AG08396 (cell line): Measurements from ENCODE around the gene ISX.
"Not testable (repeated sequence)": the region's sequence is repeated elsewhere in the genome, so short reads cannot be mapped to it uniquely, and the experiment has no call there.

Source experiments
- DNase-seq: peaks from one replicate; pipeline ENCODE4 v3.0.0; 2012; ENCODE audit warnings: low spot score, mixed read lengths

ISX gene

DNA sequence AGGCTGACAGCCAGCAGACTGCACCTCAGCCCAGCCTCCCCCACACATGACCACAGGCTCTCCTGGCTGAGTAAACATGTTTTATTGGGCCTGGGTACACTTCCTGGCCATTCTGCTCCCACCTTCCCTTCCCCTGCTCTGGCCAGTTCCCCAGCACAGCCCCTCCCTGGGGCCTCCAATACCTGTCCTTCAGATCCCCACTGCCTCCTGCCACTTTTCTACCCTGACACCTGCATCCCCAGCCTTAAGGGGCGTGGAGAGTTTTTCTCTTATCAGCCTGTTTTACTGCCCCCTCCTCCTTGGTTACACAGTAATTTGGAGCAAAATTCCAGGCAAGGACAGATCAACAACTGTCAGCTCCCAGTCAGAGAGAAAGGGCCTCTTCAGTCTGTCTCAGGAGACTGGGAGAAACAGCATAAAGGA is at the start of gene ISX:
Gene ISX (plus strand): TSS at position 363 of the 423 bp plus-strand sequence. CDS start 930 bp downstream, outside the sequence.
- no peak for DNase-seq

- no peak for DNase-seq
Observed at GRCh38 chr22:35016909-35017308, 49.0 kb upstream of the ISX start.

- no peak for DNase-seq
Observed at GRCh38 chr22:35018995-35019394, 47.0 kb upstream of the ISX start.

- no peak for DNase-seq
Observed at GRCh38 chr22:35020517-35020916, 45.4 kb upstream of the ISX start.

DNA sequence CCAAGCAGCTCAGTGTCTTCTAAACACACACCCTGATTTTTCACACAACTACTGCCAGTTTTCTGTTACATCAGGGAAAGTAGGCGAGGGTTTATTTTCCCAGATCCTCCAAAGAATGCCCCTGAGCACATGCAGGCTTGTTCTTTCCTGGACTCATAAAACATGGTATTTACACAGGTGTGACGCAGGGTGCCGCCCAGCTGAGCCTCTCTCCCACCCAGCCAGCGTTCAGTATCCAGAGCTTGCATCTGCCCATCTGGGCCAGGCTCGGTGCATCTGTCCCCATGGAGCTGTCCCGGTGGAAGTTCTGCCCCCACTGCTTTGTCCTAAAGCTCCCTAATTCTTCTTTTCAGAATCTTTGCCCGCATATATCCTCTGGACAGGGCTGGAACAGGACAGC is 44.8 kb upstream of the ISX start:
- DNase-seq, result no peak

- no peak for DNase-seq
Observed at GRCh38 chr22:35022291-35022690, 43.7 kb upstream of the ISX start.

DNA sequence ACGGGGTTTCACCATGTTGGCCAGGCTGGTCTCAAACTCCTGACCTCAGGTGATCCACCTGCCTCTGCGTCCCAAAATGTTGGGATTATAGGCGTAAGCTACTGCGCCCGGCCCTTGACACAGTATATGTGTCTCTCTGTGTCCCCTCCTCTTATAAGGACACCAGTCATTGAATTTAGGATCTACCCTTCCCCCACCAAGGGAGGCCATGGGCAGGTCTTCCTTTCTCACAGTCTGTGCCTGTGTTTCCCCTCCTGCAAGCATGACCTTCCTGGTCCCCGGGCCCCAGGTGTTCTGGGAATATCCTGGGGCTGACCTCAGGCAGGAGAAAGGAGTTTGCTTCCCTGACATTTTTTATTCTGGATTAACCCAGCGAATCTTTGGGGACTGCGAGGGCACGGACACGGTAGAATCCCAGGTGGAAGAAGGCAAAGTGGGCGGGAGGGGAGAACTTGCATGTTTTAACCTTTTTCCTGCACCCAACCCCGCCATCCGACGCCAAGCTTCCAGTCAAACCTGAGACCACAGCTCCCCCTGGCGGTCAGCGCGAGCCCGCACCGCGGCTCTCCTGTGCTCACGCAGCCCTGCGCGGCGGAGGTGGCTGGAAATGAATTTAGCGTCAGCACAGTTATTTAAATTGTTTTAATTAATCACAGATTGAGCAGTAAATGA is 42.1 kb upstream of the ISX start:
- DNase-seq, result peak; percentile 33

DNA sequence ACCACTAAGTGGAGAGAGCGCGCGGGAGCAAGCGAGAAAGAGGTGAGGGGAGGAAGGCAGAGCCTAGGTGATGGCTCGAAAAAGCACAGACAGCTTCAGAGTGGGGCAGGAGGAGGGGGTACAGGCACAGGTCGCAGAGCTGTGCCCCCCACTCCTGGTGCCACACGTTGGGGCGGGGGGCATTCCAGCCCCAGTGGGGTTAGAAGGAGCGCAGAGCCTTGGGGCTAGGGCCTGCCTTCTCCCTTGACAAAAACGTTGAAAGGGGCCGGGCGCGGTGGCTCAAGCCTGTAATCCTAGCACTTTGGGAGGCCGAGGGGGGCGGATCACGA is 41.6 kb upstream of the ISX start:
- no peak for DNase-seq

- DNase-seq, result not testable (repeated sequence)
Observed at GRCh38 chr22:35030112-35030511, 35.8 kb upstream of the ISX start.

- DNase-seq, result no peak
Observed at GRCh38 chr22:35032571-35032970, 33.4 kb upstream of the ISX start.

- DNase-seq, result no peak
Observed at GRCh38 chr22:35033635-35034296, 32.2 kb upstream of the ISX start.

DNA sequence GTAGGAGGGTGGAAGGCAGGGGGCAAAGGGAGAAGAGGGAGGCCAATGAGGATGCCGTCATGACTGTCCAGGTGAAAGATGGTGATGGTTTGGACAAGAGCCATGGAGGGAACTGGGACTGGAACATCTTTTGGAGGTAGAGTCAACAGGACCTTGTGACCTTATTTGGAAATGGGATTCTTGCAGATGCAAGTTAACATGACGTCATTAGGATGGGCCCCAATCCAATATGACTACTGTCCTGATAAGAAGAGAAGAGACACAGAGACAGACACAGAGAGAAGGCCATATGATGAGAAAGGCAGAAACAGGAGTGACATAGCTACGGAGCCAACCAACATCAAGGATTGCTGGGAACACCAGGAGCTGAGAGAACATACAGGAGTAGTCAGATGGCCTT is 31.0 kb upstream of the ISX start:
- DNase-seq, result no peak

- no peak for DNase-seq
Observed at GRCh38 chr22:35037089-35037488, 28.9 kb upstream of the ISX start.

DNA sequence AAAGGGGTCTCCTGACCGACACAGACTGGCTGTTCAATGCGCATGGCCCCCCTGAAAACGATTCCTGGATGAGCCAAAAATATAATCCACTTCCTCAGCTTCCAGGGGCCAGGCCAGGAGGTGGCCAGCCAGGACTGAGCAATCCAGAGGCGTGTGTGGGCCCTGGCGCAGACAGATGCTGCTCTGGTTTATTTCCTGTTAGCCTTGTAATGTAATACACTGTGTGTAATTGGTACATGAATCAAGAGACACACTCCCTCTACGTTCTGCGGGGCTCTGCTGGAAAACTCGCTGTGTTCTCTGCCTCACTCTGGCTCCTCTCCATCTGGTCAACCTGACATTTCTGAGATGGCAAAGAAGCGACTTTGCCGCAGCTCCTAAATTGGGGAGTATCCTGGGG is 26.3 kb upstream of the ISX start:
- DNase-seq, result no peak

DNA sequence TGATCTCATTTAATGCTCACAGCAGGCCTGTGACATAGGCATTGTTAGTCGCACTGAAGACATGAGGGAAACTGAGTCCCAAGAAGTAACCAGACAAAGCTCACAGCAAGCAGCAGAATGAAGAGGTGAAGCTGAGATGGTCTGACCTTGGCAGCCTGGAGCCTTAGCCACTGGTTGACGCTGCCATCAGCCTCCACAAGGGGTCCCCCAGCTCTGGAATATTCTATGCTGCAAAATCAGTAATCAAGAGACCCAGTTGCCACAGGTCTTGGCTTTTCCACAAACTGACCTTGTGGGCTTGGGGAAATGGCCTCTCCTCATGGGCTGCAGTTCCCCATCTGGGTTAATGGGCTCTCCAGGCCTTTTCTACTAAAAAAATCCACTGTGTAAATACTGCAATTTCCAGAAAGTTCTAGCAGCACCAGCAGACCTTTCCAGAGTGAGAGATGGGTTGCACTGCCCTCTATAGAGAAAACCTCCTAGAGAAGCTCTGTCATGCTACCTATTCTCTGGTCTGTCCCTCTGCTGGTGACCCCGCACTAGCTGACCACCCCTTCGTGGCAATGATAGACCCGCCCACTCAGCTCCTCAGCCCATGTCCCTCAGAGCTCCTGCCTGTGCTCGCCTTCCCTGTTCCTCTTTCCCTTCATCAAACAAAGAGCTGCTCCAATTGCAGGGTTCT is 22.6 kb upstream of the ISX start:
- no peak for DNase-seq

- no peak for DNase-seq
Observed at GRCh38 chr22:35043934-35044319, 22.0 kb upstream of the ISX start.

- no peak for DNase-seq
Observed at GRCh38 chr22:35044607-35045390, 21.2 kb upstream of the ISX start.

DNA sequence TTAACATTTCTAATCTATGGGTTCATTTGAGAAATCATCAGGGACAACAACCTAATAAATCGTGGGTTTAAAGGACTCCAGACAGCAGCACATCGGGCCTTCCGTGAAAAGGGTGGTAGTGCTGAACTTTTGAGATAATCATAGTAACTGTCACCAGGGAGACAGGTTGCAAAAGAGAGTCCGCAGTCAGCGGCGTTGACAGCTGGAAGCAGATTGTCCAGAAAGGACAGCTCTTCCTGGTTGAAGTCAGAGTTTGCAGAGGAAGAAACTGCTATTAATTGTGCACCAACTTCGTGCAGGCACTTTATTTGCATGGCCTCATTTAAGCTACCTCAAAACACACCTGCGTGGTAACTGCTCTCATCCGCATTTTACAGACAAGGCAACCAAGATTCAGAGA is 20.5 kb upstream of the ISX start:
- DNase-seq, result no peak

DNA sequence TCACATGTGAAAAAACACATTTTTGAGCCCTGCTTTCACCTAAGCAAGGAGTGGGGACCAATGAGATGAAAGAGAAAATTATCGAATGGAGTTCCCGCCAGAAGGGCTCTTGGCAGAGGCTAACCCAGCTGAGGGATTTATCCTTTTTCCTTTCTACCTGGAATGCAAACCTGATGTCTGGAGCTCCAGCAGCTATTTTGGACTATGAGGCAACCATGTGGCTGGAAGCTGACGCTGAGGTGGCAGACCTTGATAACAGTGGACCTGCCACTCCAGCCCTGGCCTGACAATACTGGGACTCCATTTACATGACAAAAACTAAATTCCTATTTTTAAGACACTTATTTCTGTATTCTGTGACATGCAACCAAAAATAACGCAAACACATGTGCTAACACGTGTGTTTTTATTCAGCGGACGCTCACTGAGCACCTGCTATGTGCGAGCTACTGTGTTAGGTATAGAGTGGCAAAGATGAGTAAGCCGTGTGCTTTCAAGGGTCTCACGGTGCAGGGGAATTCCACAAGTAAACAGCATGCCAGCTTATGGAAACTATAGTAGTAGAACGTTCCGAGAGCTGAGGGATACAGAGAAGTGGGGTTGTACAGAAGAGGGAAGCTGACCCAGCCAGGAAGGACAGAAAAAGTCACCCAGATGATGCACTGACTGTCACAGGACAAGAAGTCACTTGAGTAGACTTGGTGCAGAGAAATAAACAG is 19.1 kb upstream of the ISX start:
- no peak for DNase-seq

DNA sequence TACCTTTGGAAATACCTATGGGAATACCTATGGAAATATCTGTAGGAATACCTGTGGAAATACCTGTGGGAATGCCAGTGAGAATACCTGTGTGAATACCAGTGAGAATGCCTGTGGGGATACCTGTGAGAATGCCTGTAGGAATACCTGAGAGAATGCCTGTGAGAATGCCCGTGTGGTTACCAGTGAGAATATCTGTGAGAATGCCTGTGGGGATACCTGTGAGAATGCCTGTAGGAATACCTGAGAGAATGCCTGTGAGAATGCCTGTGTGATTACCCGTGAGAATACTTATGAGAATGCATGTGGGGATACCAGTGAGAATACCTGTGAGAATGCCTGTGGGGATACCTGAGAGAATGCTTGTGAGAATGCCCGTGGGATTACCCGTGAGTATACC is 15.9 kb upstream of the ISX start:
- DNase-seq, result not testable (repeated sequence)

DNA sequence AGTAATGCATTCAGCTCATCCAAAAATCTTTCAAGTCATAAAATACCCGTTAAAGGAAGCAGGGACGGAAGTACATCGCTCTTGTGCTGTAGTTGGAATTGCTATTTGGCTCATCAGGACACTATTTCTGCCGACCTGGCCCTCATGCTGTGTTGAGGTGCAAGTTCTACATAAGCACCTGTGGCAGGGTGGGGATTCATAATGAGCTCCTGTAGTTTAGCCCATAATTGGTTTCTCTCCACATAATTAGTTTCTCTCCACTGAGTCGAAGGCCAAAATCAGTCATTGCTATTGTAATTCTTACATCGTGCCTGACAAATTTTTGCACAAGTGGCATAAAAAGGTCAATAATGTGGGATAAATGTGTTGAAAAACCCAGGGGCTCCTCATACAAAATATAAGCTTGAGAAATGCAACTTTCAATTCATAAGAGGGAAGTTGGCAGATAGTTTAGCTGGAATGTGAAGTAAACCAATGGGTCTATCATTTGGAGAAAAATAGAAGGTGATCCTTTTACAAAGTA is 14.9 kb upstream of the ISX start:
- DNase-seq, result no peak

DNA sequence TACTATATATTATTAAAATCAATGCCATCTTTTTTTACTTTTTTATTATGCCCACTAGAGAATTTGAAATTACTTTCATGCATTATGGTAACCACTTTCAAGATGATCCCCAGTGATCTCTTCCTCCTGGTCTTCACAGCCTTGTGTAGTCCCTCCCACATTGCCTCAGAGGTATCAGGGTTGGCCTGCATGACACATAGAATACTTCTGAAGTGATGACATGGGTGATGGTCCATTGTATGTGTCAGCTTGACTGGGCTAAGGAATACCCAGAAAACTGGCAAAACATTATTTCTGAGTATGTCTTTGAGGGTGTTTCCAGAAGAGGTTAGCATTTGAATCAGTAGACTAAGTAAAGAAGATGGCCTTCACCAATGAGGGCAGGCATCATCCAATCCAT is 14.2 kb upstream of the ISX start:
- no peak for DNase-seq
